ENCODE results near the gene CASS4.
"Not testable (repeated sequence)": the region's sequence is repeated elsewhere in the genome, so short reads cannot be mapped to it uniquely, and the experiment has no call there.

Gene CASS4

GRCh38 chr20:56411759-56412472, at the start of gene CASS4:
Gene CASS4 (plus strand): TSS chr20:56412260. CDS start chr20:56412459, 199 bp downstream.
- FAIRE-seq: no peak

DNA sequence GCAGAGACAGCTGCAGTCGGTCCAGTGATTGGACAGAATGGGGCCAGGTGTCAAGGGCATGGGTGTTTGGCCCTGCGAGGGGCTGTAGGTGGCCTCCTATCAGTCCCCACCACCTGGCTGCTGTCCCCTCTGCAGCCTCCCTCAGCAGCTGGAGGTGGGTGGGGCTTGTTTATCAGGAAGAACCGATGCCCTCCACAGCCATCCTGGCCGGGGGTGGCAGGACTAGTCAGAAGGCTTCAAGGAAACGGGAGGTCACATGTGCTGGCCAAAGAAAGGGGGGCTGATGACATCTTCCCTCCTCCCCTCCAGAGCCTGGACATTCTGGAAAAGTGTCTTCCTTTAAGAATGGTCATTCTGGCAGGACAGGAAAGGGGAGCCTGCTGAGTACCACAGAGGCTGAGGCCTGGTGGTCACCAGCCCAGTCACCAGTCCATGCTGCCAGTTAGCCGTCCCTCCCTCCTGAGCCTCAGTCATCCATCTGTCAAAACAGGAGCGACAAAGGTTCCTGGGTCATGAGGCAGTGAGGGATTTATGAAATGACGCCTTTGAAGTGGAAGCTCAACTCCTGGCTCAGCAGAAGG, 49.1 kb upstream of the CASS4 start:
- no peak for FAIRE-seq

DNA sequence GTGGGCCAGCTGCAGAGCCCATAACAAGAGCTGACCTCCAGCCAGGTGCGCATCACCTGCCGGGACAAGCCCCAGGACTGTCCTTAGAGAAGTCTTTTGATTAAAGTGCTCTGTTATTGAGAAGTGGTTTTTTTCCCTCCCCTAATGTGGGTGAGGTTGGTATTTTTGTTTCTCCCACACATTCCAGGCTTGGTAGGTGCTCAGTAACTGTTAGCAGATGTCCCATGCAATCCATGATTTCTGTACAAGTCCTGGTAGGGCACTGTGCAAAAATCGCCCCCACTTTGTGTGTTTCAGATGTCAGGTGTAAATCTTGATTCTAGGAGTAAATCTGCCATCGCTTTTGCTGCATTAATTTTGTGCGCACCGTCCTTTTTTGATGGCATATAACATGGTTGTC, 48.6 kb upstream of the CASS4 start:
- no peak for FAIRE-seq

DNA sequence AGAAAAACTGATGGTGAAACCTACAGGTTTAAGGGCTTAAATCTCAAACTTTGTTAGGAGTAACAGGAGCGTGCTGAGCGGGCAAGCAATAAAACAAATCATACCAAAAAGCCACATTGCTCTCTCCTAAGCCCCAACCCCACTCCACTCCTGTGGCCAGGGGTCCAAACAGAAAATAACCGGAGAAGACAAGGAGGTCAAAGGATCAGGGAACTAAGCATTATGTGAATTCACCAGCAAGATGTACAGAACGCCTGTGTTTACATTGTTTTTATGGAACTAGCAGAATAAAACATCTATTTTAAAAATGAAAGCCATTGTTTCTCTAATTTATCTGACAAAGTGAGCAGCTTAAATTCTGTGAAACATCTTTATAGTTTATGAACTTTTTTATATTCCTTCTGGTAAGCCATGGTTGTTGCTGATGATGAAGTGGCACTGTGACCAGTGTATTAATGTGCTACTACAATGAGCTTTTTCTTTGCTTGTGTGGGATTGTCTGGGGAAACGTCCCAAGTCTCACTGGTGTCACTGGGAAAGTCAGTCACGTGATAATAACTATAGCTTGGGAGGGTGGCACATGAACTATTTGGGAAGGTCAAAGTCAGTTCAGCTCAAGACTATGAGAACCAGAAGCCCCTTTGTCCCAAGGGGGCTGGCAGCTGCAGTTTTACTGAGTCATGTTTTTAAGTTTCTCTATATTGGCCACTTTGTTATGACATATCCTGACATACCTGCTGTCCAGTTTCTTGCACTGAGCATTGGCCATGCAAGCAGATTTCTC, 43.5 kb upstream of the CASS4 start:
- FAIRE-seq: no peak

- no peak for FAIRE-seq
Measured at GRCh38 chr20:56369179-56369578, 42.9 kb upstream of the CASS4 start.

DNA sequence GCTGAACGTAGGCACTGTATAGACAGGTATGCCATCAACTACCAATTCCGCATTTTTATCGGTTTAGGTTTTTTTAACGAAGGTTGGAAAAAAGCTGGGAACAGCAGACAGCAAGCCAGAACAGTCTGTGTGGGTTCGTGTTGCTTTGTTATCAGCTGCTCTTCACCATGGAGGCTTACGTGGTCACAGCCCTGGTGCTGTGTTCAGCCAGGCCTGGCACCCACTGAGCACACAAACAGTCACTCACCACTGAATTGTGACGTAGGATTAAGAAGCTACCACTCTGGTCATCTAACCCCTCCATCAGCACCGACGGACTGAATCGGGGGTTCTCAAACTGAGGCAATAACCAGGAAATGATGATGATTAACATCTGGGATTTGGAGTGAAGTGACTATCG, 40.1 kb upstream of the CASS4 start:
- no peak for FAIRE-seq

- no peak for FAIRE-seq
Measured at GRCh38 chr20:56372850-56373249, 39.2 kb upstream of the CASS4 start.

GRCh38 chr20:56373942-56374341, 38.1 kb upstream of the CASS4 start:
- no peak for FAIRE-seq

- FAIRE-seq: no peak
Measured at GRCh38 chr20:56376331-56376730, 35.7 kb upstream of the CASS4 start.

DNA sequence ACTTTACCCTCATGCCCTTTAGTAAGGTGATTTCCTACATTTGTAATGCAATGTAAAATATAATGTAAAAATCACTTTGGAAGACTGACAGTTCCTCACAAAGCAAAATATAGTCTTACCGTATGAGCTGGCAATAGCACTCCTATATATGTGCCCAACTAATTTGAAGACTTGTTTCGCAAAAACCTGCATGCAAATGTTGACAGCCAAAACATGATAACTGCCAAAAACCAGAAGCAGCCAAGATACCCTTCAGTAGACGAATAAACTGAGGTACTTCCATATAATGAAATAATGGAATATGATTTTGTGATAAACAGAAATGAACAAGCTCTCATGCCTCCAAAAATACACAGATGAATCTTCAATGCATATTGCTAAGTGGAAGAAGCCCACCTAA, 33.7 kb upstream of the CASS4 start:
- FAIRE-seq: no peak

GRCh38 chr20:56380375-56380774, 31.7 kb upstream of the CASS4 start:
- FAIRE-seq: no peak

DNA sequence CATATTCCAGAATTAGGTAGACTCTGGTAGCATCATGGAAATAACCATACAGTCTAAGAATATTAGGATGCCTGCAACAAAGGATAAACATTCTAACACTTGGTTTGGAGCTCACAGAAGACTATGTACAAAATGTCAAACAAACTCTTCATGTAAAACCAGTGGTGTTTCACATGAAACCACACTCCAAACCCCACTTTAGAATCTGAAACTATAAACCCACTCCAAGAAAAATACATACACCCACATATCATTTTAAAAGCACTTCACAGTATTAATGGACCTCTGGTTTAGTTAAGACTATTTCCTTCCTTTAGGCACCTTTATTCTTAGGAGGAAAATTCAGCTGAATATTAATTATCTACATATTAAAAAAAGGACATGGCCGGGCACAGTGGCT, 30.6 kb upstream of the CASS4 start:
- no peak for FAIRE-seq

GRCh38 chr20:56382696-56383095, 29.4 kb upstream of the CASS4 start:
- FAIRE-seq: no peak

GRCh38 chr20:56383334-56383733, 28.7 kb upstream of the CASS4 start:
- no peak for FAIRE-seq

- FAIRE-seq: no peak
Measured at GRCh38 chr20:56385130-56385529, 26.9 kb upstream of the CASS4 start.

GRCh38 chr20:56386219-56386618, 25.8 kb upstream of the CASS4 start:
- no peak for FAIRE-seq

- no peak for FAIRE-seq
Measured at GRCh38 chr20:56388882-56389281, 23.2 kb upstream of the CASS4 start.

DNA sequence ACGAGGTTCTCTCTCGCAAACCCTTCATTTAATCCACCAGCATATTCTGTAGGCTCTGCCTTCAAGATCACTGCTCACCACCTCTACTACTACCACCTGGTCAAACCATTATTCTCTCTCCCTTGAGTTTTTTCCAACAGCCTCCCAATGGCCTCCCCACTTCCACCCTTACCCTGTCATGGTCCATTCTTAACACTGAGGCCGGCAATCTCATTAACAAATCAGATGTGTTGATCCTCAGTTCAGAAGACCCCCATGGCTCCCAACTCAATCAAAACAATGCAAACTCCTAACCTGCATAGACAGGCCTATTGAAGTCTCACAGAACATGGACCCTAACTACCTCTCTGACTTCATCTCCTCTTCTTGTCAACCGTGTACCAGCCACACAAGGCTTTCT, 22.3 kb upstream of the CASS4 start:
- FAIRE-seq: no peak

- FAIRE-seq: not testable (repeated sequence)
Measured at GRCh38 chr20:56390396-56390795, 21.7 kb upstream of the CASS4 start.

DNA sequence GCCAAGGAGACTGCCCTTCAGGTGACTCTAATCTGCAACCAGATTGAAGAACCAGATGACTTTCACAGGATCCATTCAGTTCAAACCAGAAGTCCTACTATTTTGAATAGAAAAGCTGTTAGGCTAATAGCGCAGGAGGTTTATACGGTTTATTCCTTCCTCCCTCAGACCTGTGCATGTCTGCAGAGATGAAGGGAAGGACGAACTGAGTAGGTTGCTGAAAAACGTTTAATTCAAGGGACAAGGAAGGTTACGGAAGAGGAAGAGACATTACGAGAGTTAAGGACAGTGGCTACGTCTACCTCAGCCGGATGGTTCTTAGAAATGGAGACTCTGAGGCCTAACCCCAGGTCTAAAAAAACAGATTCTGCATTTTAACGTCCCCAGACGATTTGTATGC, 21.0 kb upstream of the CASS4 start:
- FAIRE-seq: no peak

GRCh38 chr20:56391596-56392131, 20.4 kb upstream of the CASS4 start:
- no peak for FAIRE-seq

- peak; percentile 97 for FAIRE-seq
Measured at GRCh38 chr20:56392132-56392880, 19.8 kb upstream of the CASS4 start, which contains the start of the genes AURKA and CSTF1. Gene AURKA (minus strand): TSS chr20:56392215. CDS start chr20:56388197, 4,018 bp downstream. Gene CSTF1 (plus strand): TSS chr20:56392645. CDS start chr20:56395553, 2,908 bp downstream.

All from G401.6 (cell line).